NCI-H2029 (cell line): ENCODE data around the gene SASH3.
"Not testable (repeated sequence)": the region's sequence is repeated elsewhere in the genome, so short reads cannot be mapped to it uniquely, and the experiment has no call there.

Experiments
- DNase-seq: peaks from one replicate; lab custom pipeline; 2025; lab: John Stamatoyannopoulos, UW

The SASH3 gene

DNA sequence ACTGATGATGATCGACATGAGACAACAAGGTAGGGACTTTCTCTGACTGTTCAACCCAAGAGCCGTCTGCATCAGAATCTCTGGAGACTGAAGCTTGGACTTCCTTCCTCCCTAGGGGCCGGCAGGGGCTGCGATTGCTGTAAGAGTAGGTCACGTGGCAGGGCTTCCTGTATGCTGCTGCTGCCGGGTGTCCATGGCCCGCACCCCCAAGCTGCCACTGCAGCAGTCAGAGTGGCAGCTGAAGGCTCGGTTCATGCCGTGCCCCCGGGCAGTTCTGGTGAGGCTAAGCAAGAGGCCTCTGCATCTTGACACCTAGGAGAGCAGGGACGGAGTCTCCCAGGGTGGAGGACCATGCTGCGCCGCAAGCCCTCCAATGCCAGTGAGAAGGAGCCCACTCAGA, at the start of gene SASH3:
TSS of gene SASH3 (plus strand) at position 203 of the 400 bp plus-strand sequence. CDS start at position 352, 149 bp downstream.
- DNase-seq = no peak

DNA sequence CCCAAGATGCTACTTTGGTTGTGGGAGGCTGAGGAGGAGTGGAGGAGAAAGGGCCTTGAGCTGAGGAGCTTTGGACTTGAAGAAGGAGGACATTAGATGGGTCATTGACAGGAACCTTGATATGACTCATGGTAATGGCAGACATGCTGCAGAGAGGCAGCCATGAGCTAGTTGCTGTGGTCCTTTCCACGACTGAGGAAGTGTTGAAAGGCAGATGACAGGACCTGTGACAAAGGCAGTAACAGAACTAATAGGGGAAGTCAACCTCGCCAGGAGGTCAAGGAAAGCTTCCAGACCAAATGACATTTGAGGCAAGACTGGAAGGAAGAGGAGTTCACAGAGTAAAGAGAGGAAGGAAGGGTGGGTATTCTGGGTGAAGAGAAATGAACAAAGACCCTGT, 48.5 kb upstream of the SASH3 start:
- no peak for DNase-seq

GRCh38 chrX:129732857-129733256, 46.9 kb upstream of the SASH3 start:
- DNase-seq = no peak

GRCh38 chrX:129733335-129733734, 46.4 kb upstream of the SASH3 start:
- no peak for DNase-seq

- no peak for DNase-seq
These were observed 43.3 kb upstream of the SASH3 start for GRCh38 chrX:129736491-129736890.

- DNase-seq = no peak
These were observed 41.8 kb upstream of the SASH3 start for GRCh38 chrX:129737916-129738315.

- DNase-seq = no peak
These were observed 41.1 kb upstream of the SASH3 start, which contains the start of gene XPNPEP2 for GRCh38 chrX:129738466-129739308. XPNPEP2 (plus strand) TSS chrX:129738979; CDS start chrX:129739214, 235 bp downstream.

DNA sequence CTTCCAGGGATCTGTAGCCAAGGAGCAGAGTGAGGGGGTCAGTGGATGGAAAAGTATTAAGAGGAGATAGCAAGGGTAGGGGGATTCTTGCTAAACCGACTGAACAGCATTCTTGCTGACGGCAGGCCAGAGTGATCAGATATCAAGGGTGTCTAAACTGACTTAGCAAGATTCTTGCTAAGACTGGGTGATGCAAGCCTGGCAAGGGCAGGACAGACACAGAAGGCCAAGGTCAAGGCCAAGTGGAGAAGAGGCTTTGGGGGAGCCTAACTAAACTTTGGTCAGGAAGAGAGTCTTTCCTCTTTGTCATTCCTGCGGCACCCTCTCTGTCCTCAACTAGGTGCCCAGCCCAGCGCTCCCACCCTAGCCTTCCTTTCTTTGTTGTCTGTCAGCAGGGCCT, 40.2 kb upstream of the SASH3 start:
- no peak for DNase-seq

GRCh38 chrX:129741880-129742758, 37.6 kb upstream of the SASH3 start:
- no peak for DNase-seq

GRCh38 chrX:129742759-129743152, 37.0 kb upstream of the SASH3 start:
- DNase-seq = not testable (repeated sequence)

DNA sequence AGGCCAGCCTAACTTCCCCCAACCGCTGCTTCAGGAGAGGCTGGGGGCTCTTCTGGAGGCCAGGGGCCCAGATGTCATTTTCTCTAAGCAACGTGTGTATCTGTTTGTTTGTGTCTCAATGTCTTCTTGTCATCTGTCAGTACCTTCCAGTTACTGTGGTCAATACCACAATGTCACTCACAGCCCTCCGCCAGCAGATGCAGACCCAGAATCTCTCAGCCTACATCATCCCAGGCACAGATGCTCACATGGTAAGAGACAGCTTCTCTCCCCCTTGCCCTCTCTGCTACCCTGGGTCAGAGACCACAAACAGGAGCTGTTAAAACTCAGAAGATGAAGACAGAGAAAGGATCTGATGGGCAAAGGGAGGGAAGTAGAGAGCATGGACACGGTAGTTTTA, 35.9 kb upstream of the SASH3 start:
- DNase-seq = no peak

DNA sequence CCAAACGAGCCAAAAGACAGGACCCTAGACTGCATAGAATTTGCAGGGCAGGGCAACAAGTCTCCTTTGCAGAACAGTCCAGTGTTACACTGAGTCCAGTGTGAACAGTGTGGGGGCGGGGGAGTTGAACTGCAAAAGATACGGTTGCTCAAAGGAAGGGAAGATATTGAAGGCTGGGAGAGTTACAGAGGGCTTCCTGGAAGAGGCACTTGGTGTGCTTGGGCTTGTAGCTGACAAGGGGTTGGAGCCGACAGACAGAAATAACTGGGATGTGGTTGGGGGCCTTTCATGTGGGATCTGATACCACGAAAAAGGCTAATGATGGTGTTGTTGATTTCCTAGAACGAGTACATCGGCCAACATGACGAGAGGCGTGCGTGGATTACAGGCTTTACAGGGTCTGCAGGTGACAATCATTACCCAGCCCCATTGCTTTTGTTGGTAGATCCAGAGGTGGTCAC, 34.9 kb upstream of the SASH3 start:
- DNase-seq = no peak

DNA sequence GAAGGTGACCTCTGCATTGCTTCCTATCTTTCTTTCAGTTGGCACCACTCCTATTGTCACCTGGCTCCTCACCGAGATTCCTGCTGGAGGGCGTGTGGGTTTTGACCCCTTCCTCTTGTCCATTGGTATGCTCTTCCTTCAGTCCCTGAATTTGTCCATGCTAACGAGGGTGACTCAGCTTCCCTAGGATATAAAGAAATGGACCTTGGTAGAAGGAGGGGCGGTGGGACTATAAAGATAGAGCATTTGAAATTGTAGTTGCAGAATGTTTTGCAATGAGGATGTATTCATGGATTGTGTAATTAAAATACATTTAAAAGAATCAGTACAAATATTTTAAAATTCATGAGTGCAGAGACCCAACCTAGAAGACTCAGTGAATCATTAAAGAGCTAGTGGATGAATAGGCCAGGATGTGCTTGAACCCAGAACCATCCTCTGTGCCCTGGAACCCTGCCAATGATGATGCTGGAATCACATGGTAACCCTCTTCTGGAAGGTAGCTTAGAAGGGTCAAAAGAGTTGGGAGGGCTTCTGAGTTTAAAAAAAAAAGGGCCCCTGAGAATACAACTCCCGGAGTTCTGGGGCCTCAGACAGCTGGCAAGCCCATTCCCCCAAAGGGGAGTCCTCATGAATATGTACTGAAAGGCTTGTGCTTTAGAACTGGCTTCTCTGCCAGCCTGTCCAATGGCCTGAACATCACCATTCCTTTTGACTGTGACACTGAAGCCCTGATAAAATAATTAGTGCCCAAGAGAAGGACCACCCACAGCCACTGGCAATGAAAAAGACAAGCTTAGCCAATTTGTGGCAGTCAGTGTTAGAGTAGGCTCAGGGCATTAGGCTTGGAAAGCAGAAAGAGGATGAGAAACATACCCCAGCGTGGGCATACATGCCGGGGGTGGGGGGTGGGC, 32.9 kb upstream of the SASH3 start:
- DNase-seq = no peak

- DNase-seq = no peak
These were observed 32.2 kb upstream of the SASH3 start for GRCh38 chrX:129747533-129747932.

DNA sequence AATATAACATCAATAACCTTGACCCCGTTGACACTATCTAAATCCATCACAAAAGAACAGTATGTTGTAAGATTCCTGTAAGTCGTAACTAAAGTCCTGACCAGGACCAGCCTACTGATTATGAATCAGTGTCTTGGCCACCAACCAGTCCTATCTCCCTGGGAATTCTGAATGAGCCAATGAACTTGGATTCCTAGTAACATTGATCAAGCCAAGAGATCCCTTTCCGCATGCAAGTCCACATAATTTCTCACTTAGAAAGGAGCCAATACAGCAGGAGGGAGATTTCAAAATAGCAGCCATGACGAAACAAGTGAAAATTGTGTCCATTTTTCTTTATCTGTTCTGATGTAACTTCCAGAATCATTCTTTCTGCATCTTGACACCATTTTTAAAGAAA, 31.4 kb upstream of the SASH3 start:
- no peak for DNase-seq

DNA sequence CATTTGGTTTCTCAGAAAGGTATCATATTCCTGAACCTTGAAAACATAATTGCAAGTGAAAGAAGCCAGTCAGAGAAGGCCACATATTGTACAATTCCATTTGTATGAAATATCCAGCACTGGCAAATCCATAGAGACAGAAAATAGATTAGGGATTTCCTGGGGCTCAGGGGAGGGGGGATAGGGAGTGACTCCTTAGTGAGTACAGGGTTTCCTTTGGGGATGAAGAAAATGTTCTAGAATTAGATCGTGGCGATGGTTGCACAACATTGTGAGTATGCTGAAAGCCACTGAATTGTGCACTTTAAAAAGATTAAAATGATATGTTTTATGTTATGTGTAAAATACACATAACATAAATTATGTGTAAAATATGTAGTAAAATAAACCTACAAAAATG, 30.7 kb upstream of the SASH3 start:
- no peak for DNase-seq

DNA sequence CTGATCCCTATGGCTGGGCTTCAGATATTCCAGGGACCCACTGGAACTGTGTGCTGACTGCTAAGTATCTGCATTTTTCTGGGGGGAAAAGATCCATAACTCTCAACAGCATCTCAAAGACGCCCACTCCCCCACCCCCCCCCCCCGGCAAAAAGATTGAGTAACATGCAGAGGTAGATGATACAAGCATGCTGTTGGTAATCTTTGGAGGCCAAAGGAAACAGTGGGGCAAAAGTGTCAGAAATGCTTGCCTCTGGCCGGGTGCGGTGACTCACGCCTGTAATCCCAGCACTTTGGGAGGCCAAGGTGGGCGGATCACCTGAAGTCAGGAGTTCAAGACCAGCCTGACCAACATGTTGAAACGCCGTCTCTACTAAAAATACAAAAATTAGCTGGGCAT, 28.8 kb upstream of the SASH3 start:
- DNase-seq = no peak

- no peak for DNase-seq
These were observed 25.4 kb upstream of the SASH3 start for GRCh38 chrX:129754056-129755024.

GRCh38 chrX:129755779-129756650, 23.7 kb upstream of the SASH3 start:
- DNase-seq = no peak
